HFFc6 (cell line): ENCODE results near the gene SLF2. TPM values are rescaled to one million over a fixed set of nuclear protein-coding genes. Genes with fewer than 3 reads are reported as not detected.

Source experiments
- DNase-seq: peaks from one replicate; pipeline ENCODE4 v3.0.0-alpha.2; 2018
- H3K27ac Mint-ChIP-seq: 2 replicates; pipeline ENCODE4 v1.8.0; 2020; ENCODE audit warnings: mild to moderate bottlenecking, mixed read lengths
- H3K27me3 Mint-ChIP-seq: 2 replicates; pipeline ENCODE4 v1.8.0; 2021; ENCODE audit warnings: mild to moderate bottlenecking, moderate library complexity, mixed read lengths; ENCODE audit not compliant: insufficient read depth
- H3K36me3 Mint-ChIP-seq: 2 replicates; pipeline ENCODE4 v1.8.0; 2021; ENCODE audit warnings: low read depth, mixed read lengths
- H3K4me1 Mint-ChIP-seq: 2 replicates; pipeline ENCODE4 v1.8.0; 2020; ENCODE audit warnings: low read depth, mixed read lengths
- H3K4me3 Mint-ChIP-seq: 2 replicates; pipeline ENCODE4 v1.8.0; 2020; ENCODE audit warnings: mild to moderate bottlenecking, moderate library complexity, mixed read lengths
- H3K9me3 Mint-ChIP-seq: 2 replicates; pipeline ENCODE4 v1.8.0; 2020; ENCODE audit warnings: mild to moderate bottlenecking, mixed read lengths
- total RNA-seq, 6 experiments: library from RNA; stranded (reverse); fragmentation: NEBNext Ultra II Directional; extraction: Animal tissue kit (Norgen Biotek cat#: 25700); gene quantifications; 2 replicates in 1 of 6; 3 replicates in 5 of 6; pipeline ENCODE4 v1.2.3, GENCODE V29; 2021
- TF ChIP-seq, protein P1 (sequence below): fragments of 200-600 bp; sonication (generic); IDR thresholded peaks from 2 replicates; pipeline ENCODE4 v1.5.0; 2021; ENCODE audit warnings: antibody characterized with exemption, mild to moderate bottlenecking

Gene SLF2
- total RNA-seq, 6 experiments from 2014 or later, result 15.8 to 23.2 (median 20.9) TPM

DNA sequence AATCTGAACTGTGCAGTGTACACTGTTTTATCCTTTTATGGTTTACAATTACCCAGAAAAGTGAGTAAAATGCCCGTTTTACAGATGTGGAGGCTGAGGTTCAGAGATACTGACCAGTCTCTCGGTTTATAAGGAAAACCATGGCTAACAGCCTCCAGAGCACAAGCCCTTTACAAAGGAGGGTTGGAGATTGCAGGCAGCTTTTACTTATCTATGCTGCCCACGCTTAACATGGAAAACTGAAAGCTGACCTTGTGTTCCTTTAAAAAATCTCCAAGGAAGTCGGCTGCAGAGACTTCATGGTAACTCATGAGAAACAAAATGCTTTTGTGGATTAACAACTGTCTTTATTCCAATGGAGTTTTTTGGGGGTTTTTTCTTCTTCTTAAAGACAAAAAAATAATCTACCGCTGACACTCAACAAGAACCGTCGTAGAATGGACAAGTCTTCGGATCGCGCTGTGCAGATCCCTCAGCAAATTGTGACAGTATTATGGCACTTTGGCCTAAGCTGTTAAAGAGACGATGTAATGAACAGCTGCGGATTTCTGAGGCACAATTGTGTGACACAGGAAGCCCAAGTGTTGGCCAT, 654 bp upstream of the SLF2 start:
- TF ChIP-seq, protein P1, sequence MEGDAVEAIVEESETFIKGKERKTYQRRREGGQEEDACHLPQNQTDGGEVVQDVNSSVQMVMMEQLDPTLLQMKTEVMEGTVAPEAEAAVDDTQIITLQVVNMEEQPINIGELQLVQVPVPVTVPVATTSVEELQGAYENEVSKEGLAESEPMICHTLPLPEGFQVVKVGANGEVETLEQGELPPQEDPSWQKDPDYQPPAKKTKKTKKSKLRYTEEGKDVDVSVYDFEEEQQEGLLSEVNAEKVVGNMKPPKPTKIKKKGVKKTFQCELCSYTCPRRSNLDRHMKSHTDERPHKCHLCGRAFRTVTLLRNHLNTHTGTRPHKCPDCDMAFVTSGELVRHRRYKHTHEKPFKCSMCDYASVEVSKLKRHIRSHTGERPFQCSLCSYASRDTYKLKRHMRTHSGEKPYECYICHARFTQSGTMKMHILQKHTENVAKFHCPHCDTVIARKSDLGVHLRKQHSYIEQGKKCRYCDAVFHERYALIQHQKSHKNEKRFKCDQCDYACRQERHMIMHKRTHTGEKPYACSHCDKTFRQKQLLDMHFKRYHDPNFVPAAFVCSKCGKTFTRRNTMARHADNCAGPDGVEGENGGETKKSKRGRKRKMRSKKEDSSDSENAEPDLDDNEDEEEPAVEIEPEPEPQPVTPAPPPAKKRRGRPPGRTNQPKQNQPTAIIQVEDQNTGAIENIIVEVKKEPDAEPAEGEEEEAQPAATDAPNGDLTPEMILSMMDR, result no peak
- no peaks in the 10 kb centered on the region for H3K9me3 Mint-ChIP-seq
- H3K4me3 Mint-ChIP-seq, result peak overlapping the region; percentile 100
- no peak for DNase-seq
- peak overlapping the region; percentile 86 for H3K27ac Mint-ChIP-seq
- peaks cover 58% of the 10 kb centered on the region for H3K4me1 Mint-ChIP-seq
- H3K27me3 Mint-ChIP-seq, result no peaks in the 10 kb centered on the region
- H3K36me3 Mint-ChIP-seq, result peaks cover 17% of the 10 kb centered on the region

DNA sequence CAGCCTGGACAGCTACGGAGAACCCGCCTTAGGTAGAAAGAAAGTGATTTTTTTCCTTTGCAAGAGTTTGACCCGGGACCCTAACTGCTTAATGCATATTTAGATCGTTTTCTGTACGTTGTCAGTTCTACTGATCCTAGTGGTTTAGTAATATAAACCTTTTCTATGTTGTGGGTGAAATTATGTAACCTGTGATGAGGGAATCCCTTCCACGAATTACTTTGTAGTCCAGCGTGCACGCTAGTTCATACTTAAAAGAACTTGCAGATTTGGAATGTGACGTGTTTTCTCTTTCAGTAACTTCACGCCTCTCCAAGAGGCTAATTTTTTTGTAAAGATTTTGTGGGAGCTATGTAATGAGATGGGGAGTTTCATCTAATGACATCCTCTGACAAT, 705 bp downstream of the SLF2 start:
- peaks cover 47% of the 10 kb centered on the region for H3K4me1 Mint-ChIP-seq

DNA sequence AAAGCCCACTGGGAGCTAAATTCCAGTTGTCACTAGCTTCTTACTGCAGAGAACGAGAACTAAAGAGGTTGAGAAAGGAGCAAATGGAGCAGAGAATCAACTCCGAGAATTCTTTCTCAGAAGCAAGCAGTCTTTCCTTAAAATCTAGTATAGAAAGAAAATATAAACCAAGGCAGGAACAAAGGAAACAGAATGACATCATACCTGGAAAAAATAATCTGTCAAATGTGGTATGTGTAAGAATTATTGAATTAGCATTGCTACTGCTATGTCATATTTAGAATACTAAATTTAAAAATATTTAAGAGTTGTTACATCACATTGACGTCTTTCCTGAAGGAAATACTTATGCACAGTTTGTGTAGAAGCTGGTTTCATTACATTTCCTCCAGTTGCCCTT, 4.3 kb downstream of the SLF2 start:
- TF ChIP-seq, protein P1, result no peak
- Mint-ChIP-seq H3K4me3 (no peak overlapping the region), H3K36me3 (peaks cover 21% of the 10 kb centered on the region), H3K27me3 (no peaks in the 10 kb centered on the region), H3K4me1 (peaks cover 32% of the 10 kb centered on the region), H3K9me3 (no peaks in the 10 kb centered on the region), H3K27ac (no peak overlapping the region)
- no peak for DNase-seq

More for the DNA sequence above, 705 bp downstream of the SLF2 start:
- Mint-ChIP-seq H3K36me3 (peaks cover 17% of the 10 kb centered on the region), H3K9me3 (no peaks in the 10 kb centered on the region), H3K4me3 (peak overlapping the region; percentile 100), H3K27me3 (no peaks in the 10 kb centered on the region), H3K27ac (peak overlapping the region; percentile 85)
- DNase-seq, result no peak
- TF ChIP-seq, protein P1, result no peak

DNA sequence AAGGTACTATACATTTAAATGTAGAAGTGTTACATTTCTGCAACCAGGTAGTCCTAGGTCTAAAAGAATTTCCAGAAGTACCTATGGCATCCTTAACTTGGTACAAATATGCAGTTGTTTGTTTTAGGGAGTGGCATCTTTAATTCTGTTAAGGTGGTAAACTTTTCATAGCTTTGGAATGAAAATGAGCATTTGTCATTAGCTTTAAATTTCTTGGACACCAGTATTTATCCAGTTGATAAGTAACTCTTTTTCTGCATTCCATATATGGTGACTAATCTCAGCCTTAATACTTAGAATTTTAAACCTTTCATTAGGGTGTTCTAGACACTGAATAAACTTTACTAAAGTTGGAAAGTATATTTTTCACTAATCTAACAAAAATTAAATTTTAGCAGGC, 10.8 kb downstream of the SLF2 start:
- Mint-ChIP-seq H3K36me3 (peaks cover 41% of the 10 kb centered on the region), H3K4me3 (no peak overlapping the region), H3K9me3 (no peaks in the 10 kb centered on the region), H3K27me3 (no peaks in the 10 kb centered on the region), H3K27ac (peak overlapping the region; percentile 39; the same call in 1 of the 2 replicates), H3K4me1 (peaks cover 37% of the 10 kb centered on the region)
- TF ChIP-seq, protein P1, result no peak
- no peak for DNase-seq

DNA sequence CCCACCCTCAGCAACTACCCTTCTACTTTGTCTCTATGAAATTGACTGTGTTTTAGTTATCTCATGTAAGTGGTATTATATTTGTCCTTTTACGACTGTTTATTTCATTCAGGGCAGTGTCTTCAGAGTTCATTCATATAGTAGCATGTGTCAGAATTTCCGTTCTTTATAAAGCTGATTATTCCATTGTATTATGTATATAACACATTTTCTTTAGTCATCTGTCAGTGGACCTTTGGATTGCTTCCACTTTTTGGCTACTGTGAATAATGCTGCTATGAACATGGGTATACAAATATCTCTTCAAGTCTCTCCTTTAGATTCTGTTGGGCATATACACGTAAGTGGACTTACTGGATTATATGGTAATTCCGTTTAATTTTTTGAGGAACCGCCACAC, 14.5 kb downstream of the SLF2 start:
- Mint-ChIP-seq H3K27me3 (no peaks in the 10 kb centered on the region), H3K27ac (peak overlapping the region; percentile 25; the same call in 1 of the 2 replicates), H3K36me3 (peaks cover 49% of the 10 kb centered on the region), H3K9me3 (no peaks in the 10 kb centered on the region), H3K4me1 (peaks cover 40% of the 10 kb centered on the region), H3K4me3 (no peak overlapping the region)
- DNase-seq, result no peak
- TF ChIP-seq, protein P1, result no peak
